ENCODE data around the gene RPUSD4. TPM values are rescaled to one million over a fixed set of nuclear protein-coding genes. Genes with fewer than 3 reads are reported as not detected.

The RPUSD4 gene
- total and polyA plus RNA-seq, 2 experiments from 2014 or later: 20.8 to 60.8 TPM

- Mint-ChIP-seq H3K4me1 (peaks cover 8% of the 10 kb centered on the region), H3K9me3 (peaks cover 11% of the 10 kb centered on the region), H3K27ac (no peak overlapping the region), H3K36me3 (ENCODE audit: low read depth) (peaks cover 49% of the 10 kb centered on the region), H3K4me3 (no peak overlapping the region), H3K27me3 (ENCODE audit: insufficient read depth, low read depth, poor library complexity) (peaks cover 8% of the 10 kb centered on the region)
- Histone ChIP-seq H3K27me3 (ENCODE audit: insufficient read depth) (no peaks in the 10 kb centered on the region), H3K4me3 (no peak overlapping the region), H3K79me2 (replicated peaks; ENCODE audit: insufficient read depth) (no peaks in the 10 kb centered on the region), H3K4me2 (no peak overlapping the region), H4K20me1 (replicated peaks; ENCODE audit: insufficient read depth) (no peaks in the 10 kb centered on the region; the same call in 1 of the 2 replicates), H2AFZ (no peak overlapping the region), H3K9me2 (ENCODE audit: insufficient read depth) (no peaks in the 10 kb centered on the region), H3K36me3 (ENCODE audit: insufficient read depth) (peaks cover 6% of the 10 kb centered on the region), H3K4me1 (ENCODE audit: insufficient read depth) (no peaks in the 10 kb centered on the region), H3F3A (replicated peaks; ENCODE audit: low read depth) (no peaks in the 10 kb centered on the region), H3K27ac (ENCODE audit: low read depth) (no peak overlapping the region)
- ATAC-seq: no peak
- DNase-seq (ENCODE audit: low spot score): no peak
- TF ChIP-seq CTCF (conservative IDR thresholded peaks at IDR 0.05; ENCODE audit: low read depth in 2 of 2) (no peak), STAT1 (IDR thresholded peaks at IDR 0.05; ENCODE audit: unreplicated experiment) (no peak), CREB1 (CRISPR knock-in tag; IDR thresholded peaks at IDR 0.05; ENCODE audit: low read depth) (no peak), ZNF331 (CRISPR knock-in tag; IDR thresholded peaks at IDR 0.05; ENCODE audit: low read depth) (no peak), JUNB (IDR thresholded peaks at IDR 0.05; ENCODE audit: unreplicated experiment) (no peak), NANOG (IDR thresholded peaks at IDR 0.05; ENCODE audit: borderline replicate concordance) (no peak), EZH2phosphoT487 (IDR thresholded peaks at IDR 0.05; ENCODE audit: unreplicated experiment) (no peak), ZNF114 (CRISPR knock-in tag; IDR thresholded peaks at IDR 0.05) (no peak), POLR2AphosphoS5 (IDR thresholded peaks at IDR 0.05; ENCODE audit: low read depth) (no peak), EZH2 (IDR thresholded peaks at IDR 0.05; ENCODE audit: low read depth, unreplicated experiment) (no peak)
- TF ChIP-seq, protein P1, sequence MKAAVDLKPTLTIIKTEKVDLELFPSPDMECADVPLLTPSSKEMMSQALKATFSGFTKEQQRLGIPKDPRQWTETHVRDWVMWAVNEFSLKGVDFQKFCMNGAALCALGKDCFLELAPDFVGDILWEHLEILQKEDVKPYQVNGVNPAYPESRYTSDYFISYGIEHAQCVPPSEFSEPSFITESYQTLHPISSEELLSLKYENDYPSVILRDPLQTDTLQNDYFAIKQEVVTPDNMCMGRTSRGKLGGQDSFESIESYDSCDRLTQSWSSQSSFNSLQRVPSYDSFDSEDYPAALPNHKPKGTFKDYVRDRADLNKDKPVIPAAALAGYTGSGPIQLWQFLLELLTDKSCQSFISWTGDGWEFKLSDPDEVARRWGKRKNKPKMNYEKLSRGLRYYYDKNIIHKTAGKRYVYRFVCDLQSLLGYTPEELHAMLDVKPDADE (IDR thresholded peaks at IDR 0.05): no peak
- TF ChIP-seq, protein P2, sequence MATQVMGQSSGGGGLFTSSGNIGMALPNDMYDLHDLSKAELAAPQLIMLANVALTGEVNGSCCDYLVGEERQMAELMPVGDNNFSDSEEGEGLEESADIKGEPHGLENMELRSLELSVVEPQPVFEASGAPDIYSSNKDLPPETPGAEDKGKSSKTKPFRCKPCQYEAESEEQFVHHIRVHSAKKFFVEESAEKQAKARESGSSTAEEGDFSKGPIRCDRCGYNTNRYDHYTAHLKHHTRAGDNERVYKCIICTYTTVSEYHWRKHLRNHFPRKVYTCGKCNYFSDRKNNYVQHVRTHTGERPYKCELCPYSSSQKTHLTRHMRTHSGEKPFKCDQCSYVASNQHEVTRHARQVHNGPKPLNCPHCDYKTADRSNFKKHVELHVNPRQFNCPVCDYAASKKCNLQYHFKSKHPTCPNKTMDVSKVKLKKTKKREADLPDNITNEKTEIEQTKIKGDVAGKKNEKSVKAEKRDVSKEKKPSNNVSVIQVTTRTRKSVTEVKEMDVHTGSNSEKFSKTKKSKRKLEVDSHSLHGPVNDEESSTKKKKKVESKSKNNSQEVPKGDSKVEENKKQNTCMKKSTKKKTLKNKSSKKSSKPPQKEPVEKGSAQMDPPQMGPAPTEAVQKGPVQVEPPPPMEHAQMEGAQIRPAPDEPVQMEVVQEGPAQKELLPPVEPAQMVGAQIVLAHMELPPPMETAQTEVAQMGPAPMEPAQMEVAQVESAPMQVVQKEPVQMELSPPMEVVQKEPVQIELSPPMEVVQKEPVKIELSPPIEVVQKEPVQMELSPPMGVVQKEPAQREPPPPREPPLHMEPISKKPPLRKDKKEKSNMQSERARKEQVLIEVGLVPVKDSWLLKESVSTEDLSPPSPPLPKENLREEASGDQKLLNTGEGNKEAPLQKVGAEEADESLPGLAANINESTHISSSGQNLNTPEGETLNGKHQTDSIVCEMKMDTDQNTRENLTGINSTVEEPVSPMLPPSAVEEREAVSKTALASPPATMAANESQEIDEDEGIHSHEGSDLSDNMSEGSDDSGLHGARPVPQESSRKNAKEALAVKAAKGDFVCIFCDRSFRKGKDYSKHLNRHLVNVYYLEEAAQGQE (IDR thresholded peaks at IDR 0.05; ENCODE audit: unreplicated experiment): no peak
- TF ChIP-seq, protein P3, sequence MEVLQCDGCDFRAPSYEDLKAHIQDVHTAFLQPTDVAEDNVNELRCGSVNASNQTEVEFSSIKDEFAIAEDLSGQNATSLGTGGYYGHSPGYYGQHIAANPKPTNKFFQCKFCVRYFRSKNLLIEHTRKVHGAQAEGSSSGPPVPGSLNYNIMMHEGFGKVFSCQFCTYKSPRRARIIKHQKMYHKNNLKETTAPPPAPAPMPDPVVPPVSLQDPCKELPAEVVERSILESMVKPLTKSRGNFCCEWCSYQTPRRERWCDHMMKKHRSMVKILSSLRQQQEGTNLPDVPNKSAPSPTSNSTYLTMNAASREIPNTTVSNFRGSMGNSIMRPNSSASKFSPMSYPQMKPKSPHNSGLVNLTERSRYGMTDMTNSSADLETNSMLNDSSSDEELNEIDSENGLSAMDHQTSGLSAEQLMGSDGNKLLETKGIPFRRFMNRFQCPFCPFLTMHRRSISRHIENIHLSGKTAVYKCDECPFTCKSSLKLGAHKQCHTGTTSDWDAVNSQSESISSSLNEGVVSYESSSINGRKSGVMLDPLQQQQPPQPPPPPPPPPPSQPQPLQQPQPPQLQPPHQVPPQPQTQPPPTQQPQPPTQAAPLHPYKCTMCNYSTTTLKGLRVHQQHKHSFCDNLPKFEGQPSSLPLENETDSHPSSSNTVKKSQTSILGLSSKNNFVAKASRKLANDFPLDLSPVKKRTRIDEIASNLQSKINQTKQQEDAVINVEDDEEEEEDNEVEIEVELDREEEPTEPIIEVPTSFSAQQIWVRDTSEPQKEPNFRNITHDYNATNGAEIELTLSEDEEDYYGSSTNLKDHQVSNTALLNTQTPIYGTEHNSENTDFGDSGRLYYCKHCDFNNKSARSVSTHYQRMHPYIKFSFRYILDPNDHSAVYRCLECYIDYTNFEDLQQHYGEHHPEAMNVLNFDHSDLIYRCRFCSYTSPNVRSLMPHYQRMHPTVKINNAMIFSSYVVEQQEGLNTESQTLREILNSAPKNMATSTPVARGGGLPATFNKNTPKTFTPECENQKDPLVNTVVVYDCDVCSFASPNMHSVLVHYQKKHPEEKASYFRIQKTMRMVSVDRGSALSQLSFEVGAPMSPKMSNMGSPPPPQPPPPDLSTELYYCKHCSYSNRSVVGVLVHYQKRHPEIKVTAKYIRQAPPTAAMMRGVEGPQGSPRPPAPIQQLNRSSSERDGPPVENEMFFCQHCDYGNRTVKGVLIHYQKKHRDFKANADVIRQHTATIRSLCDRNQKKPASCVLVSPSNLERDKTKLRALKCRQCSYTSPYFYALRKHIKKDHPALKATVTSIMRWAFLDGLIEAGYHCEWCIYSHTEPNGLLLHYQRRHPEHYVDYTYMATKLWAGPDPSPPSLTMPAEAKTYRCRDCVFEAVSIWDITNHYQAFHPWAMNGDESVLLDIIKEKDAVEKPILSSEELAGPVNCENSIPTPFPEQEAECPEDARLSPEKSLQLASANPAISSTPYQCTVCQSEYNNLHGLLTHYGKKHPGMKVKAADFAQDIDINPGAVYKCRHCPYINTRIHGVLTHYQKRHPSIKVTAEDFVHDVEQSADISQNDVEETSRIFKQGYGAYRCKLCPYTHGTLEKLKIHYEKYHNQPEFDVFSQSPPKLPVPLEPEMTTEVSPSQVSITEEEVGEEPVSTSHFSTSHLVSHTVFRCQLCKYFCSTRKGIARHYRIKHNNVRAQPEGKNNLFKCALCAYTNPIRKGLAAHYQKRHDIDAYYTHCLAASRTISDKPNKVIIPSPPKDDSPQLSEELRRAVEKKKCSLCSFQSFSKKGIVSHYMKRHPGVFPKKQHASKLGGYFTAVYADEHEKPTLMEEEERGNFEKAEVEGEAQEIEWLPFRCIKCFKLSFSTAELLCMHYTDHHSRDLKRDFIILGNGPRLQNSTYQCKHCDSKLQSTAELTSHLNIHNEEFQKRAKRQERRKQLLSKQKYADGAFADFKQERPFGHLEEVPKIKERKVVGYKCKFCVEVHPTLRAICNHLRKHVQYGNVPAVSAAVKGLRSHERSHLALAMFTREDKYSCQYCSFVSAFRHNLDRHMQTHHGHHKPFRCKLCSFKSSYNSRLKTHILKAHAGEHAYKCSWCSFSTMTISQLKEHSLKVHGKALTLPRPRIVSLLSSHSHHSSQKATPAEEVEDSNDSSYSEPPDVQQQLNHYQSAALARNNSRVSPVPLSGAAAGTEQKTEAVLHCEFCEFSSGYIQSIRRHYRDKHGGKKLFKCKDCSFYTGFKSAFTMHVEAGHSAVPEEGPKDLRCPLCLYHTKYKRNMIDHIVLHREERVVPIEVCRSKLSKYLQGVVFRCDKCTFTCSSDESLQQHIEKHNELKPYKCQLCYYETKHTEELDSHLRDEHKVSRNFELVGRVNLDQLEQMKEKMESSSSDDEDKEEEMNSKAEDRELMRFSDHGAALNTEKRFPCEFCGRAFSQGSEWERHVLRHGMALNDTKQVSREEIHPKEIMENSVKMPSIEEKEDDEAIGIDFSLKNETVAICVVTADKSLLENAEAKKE (CRISPR knock-in tag; IDR thresholded peaks at IDR 0.05): no peak
Observed at GRCh38 chr11:126192361-126192760, 19.1 kb downstream of the RPUSD4 start.

Data from GM23338 (cell line).